Measurements from ENCODE around the gene SHB.

SHB gene

DNA sequence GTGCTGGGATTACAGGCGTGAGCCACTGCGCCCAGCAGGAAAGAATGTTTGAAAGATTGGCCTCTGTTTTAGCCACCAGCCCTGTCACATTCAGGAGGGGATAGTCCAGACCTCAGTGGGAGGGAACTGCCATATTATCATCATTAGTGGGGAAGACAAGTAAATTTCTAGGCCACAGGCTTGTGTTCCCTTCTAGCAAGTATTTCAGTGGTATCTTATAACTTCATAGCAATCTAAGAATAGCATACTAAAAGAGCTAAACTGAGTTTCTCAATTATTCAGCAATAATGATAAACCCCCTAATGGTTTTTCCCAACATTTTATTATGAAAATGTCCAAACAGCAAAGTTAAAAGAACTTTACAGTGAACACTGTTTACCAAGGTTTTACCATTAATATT lies 195.1 kb downstream of the SHB start:
- TF ChIP-seq, protein P1, sequence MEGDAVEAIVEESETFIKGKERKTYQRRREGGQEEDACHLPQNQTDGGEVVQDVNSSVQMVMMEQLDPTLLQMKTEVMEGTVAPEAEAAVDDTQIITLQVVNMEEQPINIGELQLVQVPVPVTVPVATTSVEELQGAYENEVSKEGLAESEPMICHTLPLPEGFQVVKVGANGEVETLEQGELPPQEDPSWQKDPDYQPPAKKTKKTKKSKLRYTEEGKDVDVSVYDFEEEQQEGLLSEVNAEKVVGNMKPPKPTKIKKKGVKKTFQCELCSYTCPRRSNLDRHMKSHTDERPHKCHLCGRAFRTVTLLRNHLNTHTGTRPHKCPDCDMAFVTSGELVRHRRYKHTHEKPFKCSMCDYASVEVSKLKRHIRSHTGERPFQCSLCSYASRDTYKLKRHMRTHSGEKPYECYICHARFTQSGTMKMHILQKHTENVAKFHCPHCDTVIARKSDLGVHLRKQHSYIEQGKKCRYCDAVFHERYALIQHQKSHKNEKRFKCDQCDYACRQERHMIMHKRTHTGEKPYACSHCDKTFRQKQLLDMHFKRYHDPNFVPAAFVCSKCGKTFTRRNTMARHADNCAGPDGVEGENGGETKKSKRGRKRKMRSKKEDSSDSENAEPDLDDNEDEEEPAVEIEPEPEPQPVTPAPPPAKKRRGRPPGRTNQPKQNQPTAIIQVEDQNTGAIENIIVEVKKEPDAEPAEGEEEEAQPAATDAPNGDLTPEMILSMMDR (IDR thresholded peaks at IDR 0.05; ENCODE audit: insufficient read depth, low read length, poor library complexity, severe bottlenecking): no peak
- no peak for DNase-seq (ENCODE audit: extremely low read depth, insufficient read length)

DNA sequence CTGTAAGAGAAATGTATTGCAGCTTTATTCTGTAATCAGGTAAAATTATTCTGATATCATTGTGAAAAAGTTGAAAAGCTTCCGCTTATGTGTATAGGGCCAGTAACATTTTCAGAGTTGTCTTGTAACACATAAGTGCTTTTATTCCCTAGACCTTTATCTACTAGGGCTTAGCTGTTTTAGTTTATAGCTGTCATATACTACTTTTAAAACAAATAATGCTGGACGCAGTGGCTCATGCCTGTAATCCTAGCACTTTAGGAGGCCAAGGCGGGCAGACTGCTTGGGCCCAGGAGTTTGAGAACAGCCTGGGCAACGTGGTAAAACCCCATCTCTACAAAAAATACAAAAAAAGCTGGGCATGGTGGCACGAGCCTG lies 198.2 kb downstream of the SHB start:
- Histone ChIP-seq H3K36me3 (ENCODE audit: control insufficient read depth, insufficient read depth, low read length) (no peaks in the 10 kb centered on the region), H3K27me3 (replicated peaks; ENCODE audit: control insufficient read depth, insufficient read depth, low read length) (no peaks in the 10 kb centered on the region), H3K4me3 (replicated peaks; ENCODE audit: low read depth, low read length) (no peak overlapping the region)
- DNase-seq (ENCODE audit: extremely low read depth, insufficient read length): no peak
- TF ChIP-seq, protein P1 (IDR thresholded peaks at IDR 0.05; ENCODE audit: insufficient read depth, low read length, poor library complexity, severe bottlenecking): no peak

More for the DNA sequence above, 195.1 kb downstream of the SHB start:
- Histone ChIP-seq H3K27me3 (replicated peaks; ENCODE audit: control insufficient read depth, insufficient read depth, low read length) (no peaks in the 10 kb centered on the region), H3K4me3 (replicated peaks; ENCODE audit: low read depth, low read length) (no peak overlapping the region), H3K36me3 (ENCODE audit: control insufficient read depth, insufficient read depth, low read length) (no peaks in the 10 kb centered on the region; the same call in 1 of the 2 replicates)

DNA sequence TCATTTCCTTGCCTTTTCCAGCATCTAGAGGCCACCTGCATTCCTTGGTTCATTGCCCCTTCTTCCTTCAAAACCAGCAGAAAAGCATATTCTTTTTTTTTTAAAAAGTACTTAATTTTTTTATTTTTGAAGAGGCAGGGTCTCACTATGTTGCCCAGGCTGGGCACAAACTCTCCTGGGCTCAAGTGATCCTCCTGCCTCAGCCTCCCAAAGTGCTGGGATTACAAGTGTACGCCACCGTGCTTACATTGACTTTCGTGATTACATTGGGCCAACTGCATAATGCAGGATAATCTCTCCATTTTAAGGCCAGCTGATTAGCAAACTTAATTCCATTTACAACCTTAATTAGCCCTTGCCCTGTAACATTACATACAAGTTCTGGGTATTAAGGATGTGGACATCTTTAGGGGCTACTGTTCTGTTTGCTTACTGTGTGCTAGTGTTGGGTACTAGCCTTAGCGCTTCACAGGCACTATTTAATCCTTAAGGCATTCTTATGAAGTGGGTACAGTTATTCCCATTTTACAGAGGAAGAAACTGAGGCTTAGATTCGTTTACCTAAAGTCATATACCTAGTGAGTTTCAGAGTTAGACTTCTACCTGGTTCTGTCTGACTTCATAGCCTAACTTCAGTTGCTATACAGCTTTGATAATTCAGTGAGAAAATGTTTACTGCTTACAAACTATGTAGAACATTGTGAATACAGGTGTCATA lies 198.8 kb downstream of the SHB start:
- TF ChIP-seq, protein P1 (IDR thresholded peaks at IDR 0.05; ENCODE audit: insufficient read depth, low read length, poor library complexity, severe bottlenecking): no peak
- DNase-seq (ENCODE audit: extremely low read depth, insufficient read length): no peak
- no peaks in the 10 kb centered on the region for H3K36me3 ChIP-seq (ENCODE audit: control insufficient read depth, insufficient read depth, low read length)

More for the DNA sequence above, 198.8 kb downstream of the SHB start:
- H3K27me3 ChIP-seq (replicated peaks; ENCODE audit: control insufficient read depth, insufficient read depth, low read length): no peaks in the 10 kb centered on the region
- no peak overlapping the region for H3K4me3 ChIP-seq (replicated peaks; ENCODE audit: low read depth, low read length)

Measured in GM06990 (cell line).